Osteoblast (primary cell): ENCODE measurements around the gene EDAR. TPM values are rescaled to one million over a fixed set of nuclear protein-coding genes. Genes with fewer than 3 reads are reported as not detected.

Source experiments
- DNase-seq: peaks from one replicate; pipeline ENCODE4 v3.0.0; 2011; ENCODE audit warnings: low spot score, mixed read lengths; ENCODE audit not compliant: insufficient read length; ENCODE audit errors: missing footprints
- H2AFZ ChIP-seq: 2 replicates; pipeline ENCODE4 v1.6.0; 2011; ENCODE audit warnings: mild to moderate bottlenecking, low read length
- H3K27ac ChIP-seq: 2 replicates; pipeline ENCODE4 v1.5.1; 2011; ENCODE audit warnings: mild to moderate bottlenecking, low read depth, low read length, moderate library complexity
- H3K27me3 ChIP-seq: 2 replicates; pipeline ENCODE4 v1.6.0; 2012; ENCODE audit warnings: mild to moderate bottlenecking, control low read depth, inconsistent platforms, low read length, moderate library complexity; ENCODE audit not compliant: insufficient read depth
- H3K36me3 ChIP-seq: 2 replicates; pipeline ENCODE4 v1.5.1; 2011; ENCODE audit warnings: mild to moderate bottlenecking, low read length, control low read depth, moderate library complexity; ENCODE audit not compliant: insufficient read depth
- H3K4me1 ChIP-seq: 2 replicates; pipeline ENCODE4 v1.5.1; 2011; ENCODE audit warnings: mild to moderate bottlenecking, low read length, control low read depth, moderate library complexity; ENCODE audit not compliant: insufficient read depth
- H3K4me2 ChIP-seq: 2 replicates; pipeline ENCODE4 v1.6.0; 2011; ENCODE audit warnings: mild to moderate bottlenecking, low read length; ENCODE audit not compliant: insufficient read depth
- H3K4me3 ChIP-seq: fragments of 200-600 bp; sonication (generic); 3 replicates; pipeline ENCODE4 v1.5.1; 2012; ENCODE audit warnings: mild to moderate bottlenecking, low read length, inconsistent platforms; ENCODE audit not compliant: insufficient read depth
- H3K79me2 ChIP-seq: 2 replicates; pipeline ENCODE4 v1.6.0; 2012; ENCODE audit warnings: mild to moderate bottlenecking, low read length, control low read depth, inconsistent platforms; ENCODE audit not compliant: insufficient read depth
- H3K9me3 ChIP-seq: 2 replicates; pipeline ENCODE4 v1.5.1; 2011; ENCODE audit warnings: low read depth, low read length, control low read depth
- H4K20me1 ChIP-seq: 2 replicates; pipeline ENCODE4 v1.6.0; 2012; ENCODE audit warnings: mild to moderate bottlenecking, low read length, control low read depth; ENCODE audit not compliant: insufficient read depth
- CTCF ChIP-seq: IDR thresholded peaks from 2 replicates; pipeline ENCODE4 v1.5.1; 2011; ENCODE audit warnings: mild to moderate bottlenecking, low read depth, low read length, moderate library complexity; ENCODE audit errors: extremely low read depth
- total RNA-seq: library from RNA; depleted of rRNA; stranded (reverse); fragments of >200 nt; gene quantifications from 2 replicates; pipeline ENCODE4 v1.2.3, GENCODE V29; 2012

Gene EDAR
- total RNA-seq, 1 donor, result not detected

GRCh38 chr2:108905176-108905575 is 83.8 kb downstream of the EDAR start:
- Histone ChIP-seq H4K20me1 (no peaks in the 10 kb centered on the region), H3K4me1 (no peaks in the 10 kb centered on the region), H2AFZ (no peak overlapping the region), H3K4me2 (no peak overlapping the region), H3K79me2 (no peaks in the 10 kb centered on the region), H3K9me3 (no peaks in the 10 kb centered on the region), H3K27ac (no peak overlapping the region), H3K27me3 (peaks cover 43% of the 10 kb centered on the region), H3K36me3 (no peaks in the 10 kb centered on the region), H3K4me3 (no peak overlapping the region)
- no peak for DNase-seq
- TF ChIP-seq CTCF, result no peak

GRCh38 chr2:108904680-108905079 is 84.3 kb downstream of the EDAR start:
- Histone ChIP-seq H3K36me3 (no peaks in the 10 kb centered on the region), H3K27me3 (peaks cover 43% of the 10 kb centered on the region), H4K20me1 (no peaks in the 10 kb centered on the region), H3K9me3 (no peaks in the 10 kb centered on the region), H3K79me2 (no peaks in the 10 kb centered on the region), H3K27ac (no peak overlapping the region), H3K4me3 (no peak overlapping the region), H2AFZ (no peak overlapping the region), H3K4me2 (no peak overlapping the region), H3K4me1 (no peaks in the 10 kb centered on the region)
- no peak for TF ChIP-seq CTCF
- DNase-seq, result no peak

GRCh38 chr2:108898315-108899082 is 90.5 kb downstream of the EDAR start:
- Histone ChIP-seq H3K79me2 (no peaks in the 10 kb centered on the region), H3K4me2 (no peak overlapping the region), H3K4me1 (no peaks in the 10 kb centered on the region), H3K27me3 (peaks cover 20% of the 10 kb centered on the region), H4K20me1 (no peaks in the 10 kb centered on the region), H2AFZ (no peak overlapping the region), H3K9me3 (no peaks in the 10 kb centered on the region), H3K4me3 (no peak overlapping the region), H3K27ac (no peak overlapping the region), H3K36me3 (no peaks in the 10 kb centered on the region)
- no peak for DNase-seq
- TF ChIP-seq CTCF, result no peak

GRCh38 chr2:108896741-108897140 is 92.3 kb downstream of the EDAR start:
- Histone ChIP-seq H3K27ac (no peak overlapping the region), H3K27me3 (peaks cover 12% of the 10 kb centered on the region), H3K79me2 (no peaks in the 10 kb centered on the region), H3K4me3 (no peak overlapping the region), H3K4me1 (no peaks in the 10 kb centered on the region), H3K36me3 (no peaks in the 10 kb centered on the region), H2AFZ (no peak overlapping the region), H3K4me2 (no peak overlapping the region), H4K20me1 (no peaks in the 10 kb centered on the region), H3K9me3 (no peaks in the 10 kb centered on the region)
- TF ChIP-seq CTCF, result no peak
- no peak for DNase-seq
